Liver (tissue), 9 donors: ENCODE results near the gene TIAM2. TPM values are rescaled to one million over a fixed set of nuclear protein-coding genes. Genes with fewer than 3 reads are reported as not detected.

Experiments
- DNase-seq: peaks from one replicate; pipeline ENCODE4 v3.0.0-alpha.2; 2017; ENCODE audit warnings: low spot score
- H3K27ac ChIP-seq, 2 donors: one replicate each; pipeline ENCODE4 v1.7.0; 2013; ENCODE audit warnings: inconsistent platforms in 2 of 2, low read length in 2 of 2, control low read depth in 1 of 2, low read depth in 1 of 2, mild to moderate bottlenecking in 1 of 2
- H3K27me3 ChIP-seq, 4 donors: one replicate each; pipeline versions ENCODE4 v1.6.1 to v1.7.0; 2013; ENCODE audit warnings: low read length in 3 of 4, inconsistent platforms in 1 of 4, mild to moderate bottlenecking in 1 of 4, moderate library complexity in 1 of 4; ENCODE audit not compliant: control insufficient read depth in 4 of 4, insufficient read depth in 4 of 4
- H3K36me3 ChIP-seq, 4 donors: one replicate each; pipeline versions ENCODE4 v1.6.1 to v1.7.0; 2013; ENCODE audit warnings: low read length in 3 of 4, mild to moderate bottlenecking in 3 of 4, low read depth in 1 of 4, moderate library complexity in 1 of 4; ENCODE audit not compliant: control insufficient read depth in 4 of 4, insufficient read depth in 3 of 4
- H3K4me1 ChIP-seq, 4 donors: one replicate each; pipeline versions ENCODE4 v1.6.1 to v1.7.0; 2013; ENCODE audit warnings: low read length in 3 of 4, mild to moderate bottlenecking in 3 of 4, moderate library complexity in 1 of 4; ENCODE audit not compliant: control insufficient read depth in 4 of 4, insufficient read depth in 4 of 4
- H3K4me3 ChIP-seq, 3 donors: one replicate each; pipeline versions ENCODE4 v1.6.1 to v1.7.0; 2013; ENCODE audit warnings: low read length in 3 of 3, control low read depth in 1 of 3, low read depth in 1 of 3, mild to moderate bottlenecking in 1 of 3
- H3K9ac ChIP-seq, 2 donors: one replicate each; pipeline ENCODE4 v1.7.0; 2013; ENCODE audit warnings: low read length in 2 of 2, mild to moderate bottlenecking in 2 of 2, moderate library complexity in 2 of 2, control low read depth in 1 of 2, low read depth in 1 of 2
- H3K9me3 ChIP-seq, 4 donors: one replicate each; pipeline versions ENCODE4 v1.6.1 to v1.7.0; 2013; ENCODE audit warnings: low read length in 3 of 4; ENCODE audit not compliant: control insufficient read depth in 4 of 4
- EGR1 ChIP-seq, 2 donors: IDR thresholded peaks; 2 replicates each; pipeline ENCODE4 v1.6.1; 2016 to 2018; ENCODE audit warnings: antibody characterized with exemption in 2 of 2, low read depth in 2 of 2
- FOXA1 ChIP-seq: IDR thresholded peaks from 2 replicates; pipeline ENCODE4 v1.6.1; 2016; ENCODE audit warnings: antibody characterized with exemption
- HNF4A ChIP-seq, 2 donors: conservative IDR thresholded peaks; 2 replicates each; pipeline ENCODE4 v1.6.1; 2016; ENCODE audit warnings: antibody characterized with exemption in 2 of 2, mild to moderate bottlenecking in 2 of 2
- HNF4G ChIP-seq: IDR thresholded peaks from 2 replicates; pipeline ENCODE4 v1.6.1; 2016; ENCODE audit warnings: antibody characterized with exemption
- JUND ChIP-seq, 2 donors: IDR thresholded peaks; 2 replicates each; pipeline ENCODE4 v1.6.1; 2016; ENCODE audit warnings: antibody characterized with exemption in 2 of 2
- NR2F2 ChIP-seq: IDR thresholded peaks from 2 replicates; pipeline ENCODE4 v1.6.1; 2016; ENCODE audit warnings: antibody characterized with exemption
- RAD21 ChIP-seq, 2 donors: IDR thresholded peaks; 2 replicates each; pipeline ENCODE4 v1.6.1; 2016; ENCODE audit warnings: antibody characterized with exemption in 2 of 2, mild to moderate bottlenecking in 2 of 2
- RXRA ChIP-seq, 2 donors: IDR thresholded peaks; 2 replicates each; pipeline ENCODE4 v1.6.1; 2017 to 2018; ENCODE audit warnings: antibody characterized with exemption in 2 of 2, mild to moderate bottlenecking in 1 of 2
- TAF1 ChIP-seq: conservative IDR thresholded peaks from 2 replicates; pipeline ENCODE4 v1.6.1; 2016; ENCODE audit warnings: antibody characterized with exemption, mild to moderate bottlenecking
- YY1 ChIP-seq: IDR thresholded peaks from 2 replicates; pipeline ENCODE4 v1.6.1; 2016; ENCODE audit warnings: antibody characterized with exemption, mild to moderate bottlenecking
- WGBS: extraction: QIAGEN DNeasy Blood & Tissue Kit; methylation state at CpG from one replicate; pipeline ENCODE4 v1.1.7; 2013; 5-methylcytosine and 5-hydroxymethylcytosine counted together
- polyA plus RNA-seq, 2 donors: library from polyadenylated mRNA; stranded (reverse) in 1 of 2; unstranded in 1 of 2; fragments of 200-250 nt in 1 of 2; fragments of >200 nt in 1 of 2; fragmentation: Nextera tagmentation in 1 of 2; extraction: Ambion mirVana in 1 of 2; gene quantifications; one replicate each; pipeline versions ENCODE4 v1.2.1 to v1.2.3, GENCODE V29; 2013 to 2015
- total RNA-seq, 2 donors: library from RNA; depleted of rRNA; stranded (reverse); fragments of >200 nt; gene quantifications; one replicate each; pipeline ENCODE4 v1.2.3, GENCODE V29; 2014
- TF ChIP-seq, protein P1 (sequence below): IDR thresholded peaks from 2 replicates; pipeline ENCODE4 v1.6.1; 2016; ENCODE audit warnings: antibody characterized with exemption
- TF ChIP-seq, protein P2 (sequence below): IDR thresholded peaks from 2 replicates; pipeline ENCODE4 v1.6.1; 2016; ENCODE audit warnings: antibody characterized with exemption
- TF ChIP-seq, protein P3 (sequence below): fragments of 150-350 bp; IDR thresholded peaks from 2 replicates; pipeline ENCODE4 v1.5.1; 2017; ENCODE audit warnings: improper control_type of control experiment, low read depth, low read length; ENCODE audit not compliant: missing input control
- TF ChIP-seq, protein P4 (sequence below): IDR thresholded peaks from 2 replicates; pipeline ENCODE4 v1.6.1; 2016; ENCODE audit warnings: antibody characterized with exemption, mild to moderate bottlenecking
- TF ChIP-seq, protein P5 (sequence below): IDR thresholded peaks from 2 replicates; pipeline ENCODE4 v1.6.1; 2016; ENCODE audit warnings: antibody characterized with exemption
- donor health status: healthy.
- donor health status: healthy.
- donor health status: healthy.
- donor health status: healthy.
- donor health status: healthy.

Gene TIAM2
- total and polyA plus RNA-seq, 4 donors, result 0.62 to 3.7 (median 2.4) TPM

DNA sequence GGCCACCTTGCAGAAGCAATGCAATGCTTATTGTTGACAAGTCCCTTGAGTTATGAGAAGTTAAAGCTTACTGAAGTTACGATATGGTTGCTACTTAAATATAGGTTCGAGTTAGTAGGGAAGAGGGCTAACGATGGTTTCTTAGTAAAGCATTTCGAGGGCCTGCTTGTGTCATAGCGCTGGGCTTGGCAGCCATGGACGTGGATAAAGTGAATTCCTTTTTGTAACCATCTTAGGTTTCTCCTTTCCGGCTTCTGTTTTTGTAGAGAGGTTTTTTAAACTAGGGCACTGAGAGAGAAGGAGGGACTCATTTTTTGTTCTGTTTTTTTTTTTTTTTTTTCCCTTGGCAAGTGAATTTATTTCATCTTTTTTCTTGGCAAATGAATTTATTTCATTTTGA lies 27.6 kb downstream of the TIAM2 start:
- TF ChIP-seq TAF1 (no peak), JUND (IDR thresholded peaks at IDR 0.05) (no peak), RXRA (IDR thresholded peaks at IDR 0.05) (no peak), FOXA1 (no peak), NR2F2 (no peak), HNF4G (no peak), EGR1 (IDR thresholded peaks at IDR 0.05; ENCODE audit: low read depth in 2 of 2) (no peak), YY1 (no peak)
- TF ChIP-seq, protein P1, sequence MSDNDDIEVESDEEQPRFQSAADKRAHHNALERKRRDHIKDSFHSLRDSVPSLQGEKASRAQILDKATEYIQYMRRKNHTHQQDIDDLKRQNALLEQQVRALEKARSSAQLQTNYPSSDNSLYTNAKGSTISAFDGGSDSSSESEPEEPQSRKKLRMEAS, result no peak
- TF ChIP-seq, protein P2, sequence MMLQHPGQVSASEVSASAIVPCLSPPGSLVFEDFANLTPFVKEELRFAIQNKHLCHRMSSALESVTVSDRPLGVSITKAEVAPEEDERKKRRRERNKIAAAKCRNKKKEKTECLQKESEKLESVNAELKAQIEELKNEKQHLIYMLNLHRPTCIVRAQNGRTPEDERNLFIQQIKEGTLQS, result no peak
- TF ChIP-seq, protein P3, sequence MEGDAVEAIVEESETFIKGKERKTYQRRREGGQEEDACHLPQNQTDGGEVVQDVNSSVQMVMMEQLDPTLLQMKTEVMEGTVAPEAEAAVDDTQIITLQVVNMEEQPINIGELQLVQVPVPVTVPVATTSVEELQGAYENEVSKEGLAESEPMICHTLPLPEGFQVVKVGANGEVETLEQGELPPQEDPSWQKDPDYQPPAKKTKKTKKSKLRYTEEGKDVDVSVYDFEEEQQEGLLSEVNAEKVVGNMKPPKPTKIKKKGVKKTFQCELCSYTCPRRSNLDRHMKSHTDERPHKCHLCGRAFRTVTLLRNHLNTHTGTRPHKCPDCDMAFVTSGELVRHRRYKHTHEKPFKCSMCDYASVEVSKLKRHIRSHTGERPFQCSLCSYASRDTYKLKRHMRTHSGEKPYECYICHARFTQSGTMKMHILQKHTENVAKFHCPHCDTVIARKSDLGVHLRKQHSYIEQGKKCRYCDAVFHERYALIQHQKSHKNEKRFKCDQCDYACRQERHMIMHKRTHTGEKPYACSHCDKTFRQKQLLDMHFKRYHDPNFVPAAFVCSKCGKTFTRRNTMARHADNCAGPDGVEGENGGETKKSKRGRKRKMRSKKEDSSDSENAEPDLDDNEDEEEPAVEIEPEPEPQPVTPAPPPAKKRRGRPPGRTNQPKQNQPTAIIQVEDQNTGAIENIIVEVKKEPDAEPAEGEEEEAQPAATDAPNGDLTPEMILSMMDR, result no peak
- TF ChIP-seq, protein P4, sequence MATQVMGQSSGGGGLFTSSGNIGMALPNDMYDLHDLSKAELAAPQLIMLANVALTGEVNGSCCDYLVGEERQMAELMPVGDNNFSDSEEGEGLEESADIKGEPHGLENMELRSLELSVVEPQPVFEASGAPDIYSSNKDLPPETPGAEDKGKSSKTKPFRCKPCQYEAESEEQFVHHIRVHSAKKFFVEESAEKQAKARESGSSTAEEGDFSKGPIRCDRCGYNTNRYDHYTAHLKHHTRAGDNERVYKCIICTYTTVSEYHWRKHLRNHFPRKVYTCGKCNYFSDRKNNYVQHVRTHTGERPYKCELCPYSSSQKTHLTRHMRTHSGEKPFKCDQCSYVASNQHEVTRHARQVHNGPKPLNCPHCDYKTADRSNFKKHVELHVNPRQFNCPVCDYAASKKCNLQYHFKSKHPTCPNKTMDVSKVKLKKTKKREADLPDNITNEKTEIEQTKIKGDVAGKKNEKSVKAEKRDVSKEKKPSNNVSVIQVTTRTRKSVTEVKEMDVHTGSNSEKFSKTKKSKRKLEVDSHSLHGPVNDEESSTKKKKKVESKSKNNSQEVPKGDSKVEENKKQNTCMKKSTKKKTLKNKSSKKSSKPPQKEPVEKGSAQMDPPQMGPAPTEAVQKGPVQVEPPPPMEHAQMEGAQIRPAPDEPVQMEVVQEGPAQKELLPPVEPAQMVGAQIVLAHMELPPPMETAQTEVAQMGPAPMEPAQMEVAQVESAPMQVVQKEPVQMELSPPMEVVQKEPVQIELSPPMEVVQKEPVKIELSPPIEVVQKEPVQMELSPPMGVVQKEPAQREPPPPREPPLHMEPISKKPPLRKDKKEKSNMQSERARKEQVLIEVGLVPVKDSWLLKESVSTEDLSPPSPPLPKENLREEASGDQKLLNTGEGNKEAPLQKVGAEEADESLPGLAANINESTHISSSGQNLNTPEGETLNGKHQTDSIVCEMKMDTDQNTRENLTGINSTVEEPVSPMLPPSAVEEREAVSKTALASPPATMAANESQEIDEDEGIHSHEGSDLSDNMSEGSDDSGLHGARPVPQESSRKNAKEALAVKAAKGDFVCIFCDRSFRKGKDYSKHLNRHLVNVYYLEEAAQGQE, result no peak
- TF ChIP-seq, protein P5, sequence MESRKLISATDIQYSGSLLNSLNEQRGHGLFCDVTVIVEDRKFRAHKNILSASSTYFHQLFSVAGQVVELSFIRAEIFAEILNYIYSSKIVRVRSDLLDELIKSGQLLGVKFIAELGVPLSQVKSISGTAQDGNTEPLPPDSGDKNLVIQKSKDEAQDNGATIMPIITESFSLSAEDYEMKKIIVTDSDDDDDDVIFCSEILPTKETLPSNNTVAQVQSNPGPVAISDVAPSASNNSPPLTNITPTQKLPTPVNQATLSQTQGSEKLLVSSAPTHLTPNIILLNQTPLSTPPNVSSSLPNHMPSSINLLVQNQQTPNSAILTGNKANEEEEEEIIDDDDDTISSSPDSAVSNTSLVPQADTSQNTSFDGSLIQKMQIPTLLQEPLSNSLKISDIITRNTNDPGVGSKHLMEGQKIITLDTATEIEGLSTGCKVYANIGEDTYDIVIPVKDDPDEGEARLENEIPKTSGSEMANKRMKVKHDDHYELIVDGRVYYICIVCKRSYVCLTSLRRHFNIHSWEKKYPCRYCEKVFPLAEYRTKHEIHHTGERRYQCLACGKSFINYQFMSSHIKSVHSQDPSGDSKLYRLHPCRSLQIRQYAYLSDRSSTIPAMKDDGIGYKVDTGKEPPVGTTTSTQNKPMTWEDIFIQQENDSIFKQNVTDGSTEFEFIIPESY, result no peak
- DNase-seq, result no peak
- Histone ChIP-seq H3K9ac (no peak overlapping the region), H3K9me3 (no peaks in the 10 kb centered on the region), H3K36me3 (no peaks in the 10 kb centered on the region), H3K27ac (no peak overlapping the region), H3K27me3 (no peaks in the 10 kb centered on the region), H3K4me1 (no peaks in the 10 kb centered on the region), H3K4me3 (no peak overlapping the region)
- 94% methylated on average over 7 of the region's 7 CpGs for WGBS

DNA sequence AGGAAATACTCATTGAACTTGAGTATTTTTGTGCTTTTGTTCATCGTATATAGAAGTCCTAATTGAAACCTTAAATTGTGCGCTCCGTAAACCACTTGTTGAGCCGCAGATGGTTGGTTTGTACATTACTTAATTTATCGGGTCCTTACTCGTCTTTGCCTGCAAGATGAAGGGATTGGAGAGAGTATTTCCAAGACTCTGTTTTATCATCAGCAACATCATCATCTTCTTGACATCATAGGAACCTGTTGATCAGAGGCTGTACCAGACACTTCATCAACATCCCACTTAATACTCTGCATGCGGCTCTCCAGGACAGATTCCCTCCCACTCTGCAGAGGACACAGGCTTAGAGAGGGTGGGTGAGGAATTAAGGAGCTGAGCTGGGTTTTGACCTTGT lies 28.6 kb downstream of the TIAM2 start:
- no peaks in the 10 kb centered on the region for H3K4me1 ChIP-seq
- H3K4me3 ChIP-seq, result no peak overlapping the region
- TF ChIP-seq, protein P5, result no peak
- no peak for TF ChIP-seq FOXA1
- no peak for TF ChIP-seq HNF4A (conservative IDR thresholded peaks at IDR 0.05)
- TF ChIP-seq EGR1 (IDR thresholded peaks at IDR 0.05; ENCODE audit: low read depth in 2 of 2), result no peak
- no peak for TF ChIP-seq RAD21 (IDR thresholded peaks at IDR 0.05)
- no peak for TF ChIP-seq TAF1
- H3K9me3 ChIP-seq, result no peaks in the 10 kb centered on the region
- DNase-seq, result no peak
- H3K27me3 ChIP-seq, result no peaks in the 10 kb centered on the region
- no peak overlapping the region for H3K9ac ChIP-seq
- H3K27ac ChIP-seq, result no peak overlapping the region
- WGBS, result 98% methylated on average over 7 of the region's 7 CpGs
- no peaks in the 10 kb centered on the region for H3K36me3 ChIP-seq
